Cardiac fibroblast (primary cell): Measurements from ENCODE around the gene COL4A2.

Experiments used
- DNase-seq, 2 donors: peaks; one replicate each; pipeline versions ENCODE4 v3.0.0 to v3.0.0-alpha.2; 2010; ENCODE audit warnings: low read depth in 2 of 2
- H3K4me3 ChIP-seq, 2 donors: replicated peaks in 1 of 2; 1 replicate in 1 of 2; 2 replicates in 1 of 2; pipeline ENCODE4 v1.5.1; 2011; ENCODE audit warnings: low read depth in 2 of 2, low read length in 2 of 2, mild to moderate bottlenecking in 2 of 2, moderate library complexity in 1 of 2
- TF ChIP-seq, protein P1 (sequence below): IDR thresholded peaks from one replicate; pipeline ENCODE4 v1.5.1; 2011; ENCODE audit warnings: low read depth, mild to moderate bottlenecking, low read length, inconsistent platforms

COL4A2 gene

DNA sequence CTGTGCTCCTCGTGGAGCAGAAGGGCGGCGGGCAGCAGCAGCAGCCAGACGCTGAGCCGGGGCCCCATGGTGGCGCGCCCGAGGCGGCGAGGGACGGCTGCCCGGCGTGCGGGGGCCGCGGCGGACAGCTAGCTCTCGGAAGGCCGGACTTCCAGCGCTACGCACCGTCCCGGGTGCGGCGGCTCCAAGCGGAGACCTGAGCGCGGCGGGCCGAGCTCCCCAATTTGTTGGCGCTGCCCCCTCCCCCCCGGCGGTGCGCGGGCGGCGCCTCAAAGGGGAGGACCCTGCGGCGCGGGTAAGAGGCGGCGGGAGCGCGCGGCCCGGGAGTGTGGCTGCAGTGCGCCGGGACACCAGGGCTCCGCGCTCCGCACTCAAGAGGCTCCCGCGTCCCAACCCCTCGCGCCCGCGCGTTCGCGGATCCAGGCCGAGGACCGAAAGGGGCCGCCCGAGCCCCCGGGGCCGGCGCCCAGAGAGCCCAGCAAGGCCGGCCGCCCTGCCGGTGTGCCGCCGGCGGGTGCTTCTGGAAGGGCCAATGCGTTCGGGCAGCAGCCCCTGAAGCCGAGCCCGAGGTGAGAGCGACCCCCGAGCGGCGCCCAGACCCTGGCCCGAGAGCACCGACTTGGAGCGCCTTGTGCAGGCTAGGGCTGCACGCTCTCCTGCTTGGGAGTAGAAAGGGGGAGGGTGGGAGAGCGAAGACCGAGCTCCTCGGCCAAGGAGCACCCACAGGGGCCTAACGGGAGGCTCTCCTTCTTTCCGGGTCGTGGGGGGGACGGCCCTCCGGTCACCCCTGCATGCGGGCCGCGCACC is at the start of gene COL4A2, which contains the start of gene COL4A1:
COL4A2 (plus strand) TSS at position 325 of the 807 bp plus-strand sequence. CDS start 620 bp downstream, outside the sequence.
COL4A1 (minus strand) TSS at position 198 of the 807 bp plus-strand sequence; CDS start at position 68, 130 bp downstream.
- TF ChIP-seq, protein P1, sequence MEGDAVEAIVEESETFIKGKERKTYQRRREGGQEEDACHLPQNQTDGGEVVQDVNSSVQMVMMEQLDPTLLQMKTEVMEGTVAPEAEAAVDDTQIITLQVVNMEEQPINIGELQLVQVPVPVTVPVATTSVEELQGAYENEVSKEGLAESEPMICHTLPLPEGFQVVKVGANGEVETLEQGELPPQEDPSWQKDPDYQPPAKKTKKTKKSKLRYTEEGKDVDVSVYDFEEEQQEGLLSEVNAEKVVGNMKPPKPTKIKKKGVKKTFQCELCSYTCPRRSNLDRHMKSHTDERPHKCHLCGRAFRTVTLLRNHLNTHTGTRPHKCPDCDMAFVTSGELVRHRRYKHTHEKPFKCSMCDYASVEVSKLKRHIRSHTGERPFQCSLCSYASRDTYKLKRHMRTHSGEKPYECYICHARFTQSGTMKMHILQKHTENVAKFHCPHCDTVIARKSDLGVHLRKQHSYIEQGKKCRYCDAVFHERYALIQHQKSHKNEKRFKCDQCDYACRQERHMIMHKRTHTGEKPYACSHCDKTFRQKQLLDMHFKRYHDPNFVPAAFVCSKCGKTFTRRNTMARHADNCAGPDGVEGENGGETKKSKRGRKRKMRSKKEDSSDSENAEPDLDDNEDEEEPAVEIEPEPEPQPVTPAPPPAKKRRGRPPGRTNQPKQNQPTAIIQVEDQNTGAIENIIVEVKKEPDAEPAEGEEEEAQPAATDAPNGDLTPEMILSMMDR = no peak
- H3K4me3 ChIP-seq = peak within 1 kb of the TSS; percentile 75 to 88
- DNase-seq = peak; percentile 77 to 91

DNA sequence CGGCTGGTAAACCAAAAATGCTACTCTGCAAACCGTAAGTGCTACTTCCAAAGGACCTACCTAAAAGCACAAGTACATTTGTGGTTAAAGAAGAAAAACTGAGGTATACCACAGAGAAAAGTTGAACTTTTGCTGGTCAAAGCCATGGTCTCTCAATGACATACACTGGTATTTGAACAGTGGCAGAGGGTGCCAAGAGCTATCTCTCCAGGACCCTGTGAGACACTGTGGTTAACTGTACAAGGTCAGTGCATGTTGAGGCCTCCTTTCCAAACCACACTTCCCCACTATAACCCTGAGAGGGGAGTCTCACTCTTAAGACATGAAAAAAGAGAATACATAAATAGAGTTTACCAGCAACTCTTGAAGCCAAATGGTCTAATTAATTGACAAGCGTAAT is 49.7 kb upstream of the COL4A2 start:
- no peak for DNase-seq
- H3K4me3 ChIP-seq = no peak overlapping the region
- TF ChIP-seq, protein P1 = no peak

DNA sequence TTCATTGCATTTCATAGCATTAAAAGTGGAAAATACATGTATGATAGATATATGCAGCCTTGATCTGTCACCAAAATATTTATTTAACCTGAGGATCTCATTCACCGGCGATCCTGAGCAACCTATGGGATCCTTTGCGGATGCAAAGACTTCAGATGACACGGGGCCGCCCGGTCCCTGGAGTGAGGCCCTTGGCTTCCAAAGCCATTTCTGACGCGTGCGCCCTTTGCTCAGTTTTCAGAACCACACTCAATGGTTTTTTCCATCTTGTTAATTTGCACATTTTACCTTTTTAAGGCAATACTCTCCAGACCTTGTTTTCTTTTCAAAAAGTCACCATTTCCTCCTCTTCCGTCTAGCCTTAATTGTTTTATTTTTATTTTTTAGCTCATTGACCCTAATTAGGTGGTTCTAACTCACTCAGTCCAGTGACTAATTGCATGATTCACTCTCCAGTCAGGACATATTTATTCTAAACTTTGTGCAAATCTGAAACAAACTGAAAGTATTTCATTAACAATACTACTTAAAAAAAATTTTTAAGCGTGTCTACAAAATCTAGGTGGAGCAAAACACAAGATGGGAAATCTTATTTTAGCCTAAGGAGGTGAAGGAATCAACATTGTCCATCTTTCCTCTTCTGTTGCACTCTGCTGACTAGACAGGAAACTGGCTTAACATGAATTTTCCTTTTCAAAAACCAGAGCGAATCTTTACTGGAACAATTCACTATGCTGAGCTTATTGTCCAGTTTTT is 48.0 kb upstream of the COL4A2 start:
- TF ChIP-seq, protein P1 = no peak
- peak in 1 of 2 donors; percentile 53 for DNase-seq
- H3K4me3 ChIP-seq = no peak overlapping the region

DNA sequence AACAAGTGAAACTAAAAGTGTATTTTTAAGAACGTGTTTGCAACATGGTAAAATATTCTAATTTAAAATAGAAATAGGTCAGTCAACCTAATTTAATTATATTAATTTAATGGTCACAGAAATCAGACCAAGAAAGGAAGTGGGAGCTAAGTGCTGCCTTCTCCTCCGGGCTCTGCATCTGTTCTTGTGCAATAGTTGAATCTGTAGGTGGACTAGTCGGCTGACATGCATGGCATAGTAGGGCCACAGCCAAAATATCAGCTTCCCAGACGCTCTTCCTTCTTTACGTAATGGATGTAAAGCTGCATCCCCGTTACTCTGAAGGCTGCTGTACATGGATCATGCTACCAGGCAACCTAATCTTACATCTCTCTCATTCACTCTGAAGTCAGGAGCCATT is 47.4 kb upstream of the COL4A2 start:
- TF ChIP-seq, protein P1 = no peak
- peak in 1 of 2 donors; percentile 48 for DNase-seq
- no peak overlapping the region for H3K4me3 ChIP-seq

DNA sequence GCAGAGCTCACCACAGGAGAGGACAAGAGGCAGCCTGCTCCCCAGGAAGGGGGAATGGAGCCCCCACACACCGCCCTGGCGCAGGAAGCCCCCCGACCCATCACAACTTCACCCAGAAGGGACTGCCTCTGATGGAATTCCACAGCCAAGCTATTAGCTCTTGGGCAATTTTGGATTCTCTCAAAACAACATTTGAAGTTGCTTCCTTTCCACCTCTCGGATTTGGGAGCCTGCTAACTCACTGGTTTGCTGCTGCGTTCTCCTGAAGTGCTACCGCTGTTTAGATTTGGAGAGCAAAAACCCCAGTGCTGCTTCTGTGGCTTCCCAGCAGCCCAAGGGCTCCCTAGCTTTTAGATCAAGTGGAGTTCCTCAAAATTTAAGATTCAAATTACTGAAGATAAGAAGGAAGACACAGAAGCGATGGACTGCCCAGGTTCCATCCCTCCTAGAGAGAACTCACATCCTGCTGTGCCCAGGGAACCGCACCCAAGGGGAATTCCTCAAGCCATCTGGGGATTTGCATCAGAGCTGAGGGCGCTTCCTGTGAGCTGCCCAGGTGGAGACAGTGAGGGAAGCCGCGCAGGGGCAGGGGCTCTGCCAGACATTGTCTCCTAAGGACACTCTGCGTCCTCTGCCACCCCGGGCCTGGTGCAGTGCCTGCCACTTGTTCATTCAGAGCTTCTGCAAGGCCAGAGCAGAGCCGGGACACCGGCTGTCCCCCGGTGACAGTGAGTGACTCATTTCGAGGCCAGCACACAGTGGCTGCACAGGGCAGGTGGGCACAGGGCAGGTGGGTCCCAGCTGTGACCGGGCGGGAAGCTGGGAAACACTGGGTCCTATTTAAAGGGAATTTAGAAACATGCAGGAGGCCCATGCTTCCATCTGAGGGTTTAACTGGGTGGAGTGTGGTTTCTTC is 45.7 kb upstream of the COL4A2 start:
- DNase-seq = no peak
- H3K4me3 ChIP-seq = no peak overlapping the region
- TF ChIP-seq, protein P1 = no peak

DNA sequence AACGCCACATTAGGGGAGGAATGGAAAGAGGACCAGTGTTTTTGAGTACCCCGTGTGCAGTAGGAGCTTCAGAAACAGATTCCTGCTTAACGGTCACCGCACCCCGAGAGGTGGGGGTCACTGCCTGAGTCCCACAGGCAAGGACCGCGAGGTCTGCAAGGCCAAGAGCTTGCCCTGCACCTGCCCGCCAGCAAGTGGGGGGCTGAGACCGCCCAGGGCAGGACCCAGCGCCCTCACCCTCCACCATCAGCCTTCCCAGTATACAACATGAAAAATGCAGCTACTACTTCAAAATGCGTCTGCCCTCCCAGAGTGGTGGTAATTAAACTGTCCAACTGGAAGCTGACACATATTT is 45.0 kb upstream of the COL4A2 start:
- DNase-seq = no peak
- TF ChIP-seq, protein P1 = no peak

More for the DNA sequence above, 45.0 kb upstream of the COL4A2 start:
- H3K4me3 ChIP-seq = no peak overlapping the region
